Muscle of leg (tissue), 11 donors: ENCODE measurements around the gene NUP62. TPM values are rescaled to one million over a fixed set of nuclear protein-coding genes. Genes with fewer than 3 reads are reported as not detected.
"Not testable (repeated sequence)": the region's sequence is repeated elsewhere in the genome, so short reads cannot be mapped to it uniquely, and the experiment has no call there.

Source experiments
- DNase-seq: peaks from one replicate; pipeline ENCODE4 v3.0.0; 2013
- H3K27ac ChIP-seq: one replicate; pipeline ENCODE4 v1.5.1; 2013; ENCODE audit warnings: mild to moderate bottlenecking, low read length, control low read depth
- H3K27me3 ChIP-seq: one replicate; pipeline ENCODE4 v1.6.1; 2013; ENCODE audit warnings: low read length; ENCODE audit not compliant: control insufficient read depth, insufficient read depth
- H3K36me3 ChIP-seq: one replicate; pipeline ENCODE4 v1.6.1; 2013; ENCODE audit warnings: low read length; ENCODE audit not compliant: control insufficient read depth, insufficient read depth
- H3K4me1 ChIP-seq: one replicate; pipeline ENCODE4 v1.6.1; 2013; ENCODE audit warnings: low read length; ENCODE audit not compliant: control insufficient read depth, insufficient read depth
- H3K4me3 ChIP-seq: one replicate; pipeline ENCODE4 v1.5.1; 2013; ENCODE audit warnings: low read length, control low read depth
- H3K9me3 ChIP-seq: replicated peaks from 2 replicates; pipeline ENCODE4 v1.6.1; 2013; ENCODE audit warnings: low read depth, low read length; ENCODE audit not compliant: control insufficient read depth
- WGBS: methylation state at CpG from one replicate; pipeline ENCODE4 v1.1.5; 2013; ENCODE audit warnings: missing lambda C conversion rate; ENCODE audit not compliant: insufficient coverage; 5-methylcytosine and 5-hydroxymethylcytosine counted together
- polyA plus RNA-seq, 8 donors: library from polyadenylated mRNA; unstranded; fragments of 120-200 nt; gene quantifications; one replicate each; pipeline versions ENCODE4 v1.2.1 to v1.2.3, GENCODE V29; 2013; ENCODE audit warnings: inconsistent platforms in 1 of 8, low replicate concordance in 1 of 8; ENCODE audit not compliant: insufficient read length in 8 of 8, insufficient read depth in 1 of 8
- total RNA-seq: library from RNA; stranded (reverse); fragments of 120-200 nt; gene quantifications from one replicate; pipeline ENCODE4 v1.2.4, GENCODE V29; 2013

The NUP62 gene
- total and polyA plus RNA-seq, 9 donors = 37.6 to 61.9 (median 51.7) TPM

DNA sequence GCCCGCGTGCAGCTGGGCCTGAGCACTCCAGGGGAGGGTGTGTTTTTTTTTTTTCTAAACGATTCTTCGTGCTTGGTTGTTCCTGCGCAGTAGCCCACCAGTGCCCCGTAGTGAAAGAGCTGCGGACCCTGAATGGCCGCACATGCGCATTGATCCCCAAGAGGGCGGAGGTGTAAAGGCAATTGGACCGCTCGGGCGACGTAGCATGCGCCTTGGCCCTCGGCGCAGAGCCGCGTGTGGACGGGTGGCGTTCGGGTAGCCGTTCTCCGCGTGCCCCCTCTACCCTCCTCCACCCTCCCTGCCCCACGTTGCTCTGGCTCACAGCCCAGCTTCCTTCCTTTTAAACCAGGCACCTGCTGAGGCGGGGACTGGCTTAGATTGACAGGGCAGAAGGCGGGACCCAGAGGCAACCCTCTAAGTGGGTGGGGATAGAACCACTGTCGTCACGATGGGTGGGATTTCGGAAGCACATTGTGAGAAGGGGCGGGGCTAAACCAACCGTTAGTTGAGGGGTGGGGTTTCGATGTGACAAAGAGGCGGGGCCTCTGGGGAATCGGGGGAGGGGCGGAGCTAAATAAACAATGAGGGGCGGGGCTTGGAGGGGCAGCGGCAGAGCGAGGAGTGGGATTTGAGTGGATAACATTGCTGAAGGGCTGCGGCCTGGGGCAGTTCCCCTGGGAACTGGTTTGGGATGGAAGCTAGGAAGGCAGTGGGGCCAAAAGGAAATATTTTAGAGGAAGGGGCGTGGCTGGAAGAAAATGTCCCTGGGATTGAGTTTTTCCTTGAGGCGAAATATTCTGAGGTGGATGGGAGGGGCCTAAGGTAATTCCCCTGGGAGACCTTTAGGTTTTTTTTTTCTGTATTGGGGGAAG is 543 bp upstream of the NUP62 start:
- Histone ChIP-seq H3K4me1 (peaks cover 28% of the 10 kb centered on the region), H3K36me3 (peaks cover 38% of the 10 kb centered on the region), H3K27me3 (no peaks in the 10 kb centered on the region), H3K4me3 (peak overlapping the region; percentile 71), H3K27ac (peak overlapping the region; percentile 93), H3K9me3 (no peaks in the 10 kb centered on the region)
- peak; percentile 97 for DNase-seq
- 2% methylated on average over 28 of the region's 43 CpGs for WGBS

DNA sequence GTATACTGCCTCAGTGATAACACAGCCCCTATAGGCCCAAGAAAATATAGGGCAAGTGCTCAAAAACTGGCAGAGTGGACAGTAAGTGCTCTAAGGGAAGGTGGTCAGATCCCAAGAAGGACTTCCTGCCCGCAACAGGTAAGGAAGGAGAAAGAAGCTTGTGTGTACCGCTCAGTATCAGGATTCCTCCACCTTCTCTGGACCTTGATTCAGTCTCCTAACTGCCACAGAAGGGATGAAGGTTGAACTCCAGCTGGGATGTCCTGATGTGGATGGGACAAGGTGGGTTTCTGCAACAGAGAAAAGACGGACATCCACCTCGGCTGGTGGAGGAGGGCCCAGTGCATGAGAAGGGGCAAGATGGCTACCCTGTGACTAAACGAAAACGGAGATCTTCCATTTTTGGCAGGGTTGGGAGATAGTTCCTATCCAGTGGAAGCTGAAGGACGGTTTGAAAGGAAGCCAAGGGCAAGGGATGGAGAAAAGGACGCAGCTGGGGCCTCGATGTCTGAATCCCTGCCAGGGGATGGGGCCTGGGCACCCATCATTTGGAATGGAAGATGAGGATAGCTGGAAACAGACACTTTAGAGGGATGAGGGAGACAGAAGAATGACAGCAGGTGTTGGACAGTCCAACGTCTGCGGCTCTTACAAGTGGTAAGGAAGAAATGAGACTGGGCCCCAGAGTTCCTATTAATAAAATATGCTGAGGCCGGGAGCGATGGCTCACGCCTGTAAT is 1.6 kb downstream of the NUP62 start:
- Histone ChIP-seq H3K36me3 (peaks cover 52% of the 10 kb centered on the region), H3K9me3 (no peaks in the 10 kb centered on the region), H3K27ac (peak overlapping the region; percentile 93), H3K4me1 (peaks cover 45% of the 10 kb centered on the region), H3K4me3 (peak overlapping the region; percentile 10), H3K27me3 (no peaks in the 10 kb centered on the region)
- WGBS = 71% methylated on average over 9 of the region's 14 CpGs
- DNase-seq = peak; percentile 39

DNA sequence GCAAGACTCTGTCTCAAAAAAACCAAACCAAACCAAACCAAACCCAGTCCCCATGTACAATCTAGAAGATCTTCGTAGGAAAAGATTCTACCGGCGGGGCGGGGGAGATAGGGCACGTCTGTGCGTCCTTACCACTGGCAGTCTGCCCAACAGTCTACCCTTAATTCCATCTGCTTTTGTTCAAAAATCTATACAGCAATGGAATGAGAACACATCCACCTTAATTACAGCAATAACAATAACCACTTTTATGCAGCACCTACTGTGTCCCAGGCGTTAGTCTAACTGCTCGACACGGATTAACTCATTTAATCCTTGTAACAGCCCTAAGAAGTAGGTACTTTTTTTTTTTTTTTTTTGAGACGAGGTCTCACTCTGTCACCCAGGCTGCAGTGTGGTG is 2.8 kb downstream of the NUP62 start:
- no peak overlapping the region for H3K27ac ChIP-seq
- no peak for DNase-seq
- H3K9me3 ChIP-seq = no peaks in the 10 kb centered on the region
- no peaks in the 10 kb centered on the region for H3K27me3 ChIP-seq
- H3K4me1 ChIP-seq = peaks cover 54% of the 10 kb centered on the region
- peaks cover 61% of the 10 kb centered on the region for H3K36me3 ChIP-seq
- 92% methylated on average over 6 of the region's 10 CpGs for WGBS
- H3K4me3 ChIP-seq = no peak overlapping the region

DNA sequence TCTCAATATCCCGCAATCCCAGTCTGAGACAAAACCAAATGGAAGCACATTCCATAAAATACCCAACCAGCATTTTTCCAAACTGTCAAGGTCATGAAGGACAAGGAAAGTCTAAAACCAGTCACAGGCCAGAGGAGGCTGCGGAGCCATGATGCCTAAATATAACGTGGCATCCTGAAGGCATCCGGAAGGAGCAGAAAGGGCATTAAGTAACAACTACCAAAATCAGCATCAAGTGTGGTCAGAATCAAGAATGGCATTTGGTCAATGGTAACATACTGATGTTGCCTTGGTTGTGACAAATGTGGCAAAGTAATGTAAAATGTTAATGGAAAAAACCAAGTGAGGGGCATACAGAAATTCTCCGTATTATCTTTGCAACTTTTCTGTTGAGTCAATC is 3.8 kb downstream of the NUP62 start:
- Histone ChIP-seq H3K36me3 (peaks cover 62% of the 10 kb centered on the region), H3K27ac (no peak overlapping the region), H3K4me1 (peaks cover 54% of the 10 kb centered on the region), H3K9me3 (no peaks in the 10 kb centered on the region), H3K27me3 (no peaks in the 10 kb centered on the region), H3K4me3 (no peak overlapping the region)
- DNase-seq = no peak
- WGBS = 100% methylated on average over 1 of the region's 5 CpGs

DNA sequence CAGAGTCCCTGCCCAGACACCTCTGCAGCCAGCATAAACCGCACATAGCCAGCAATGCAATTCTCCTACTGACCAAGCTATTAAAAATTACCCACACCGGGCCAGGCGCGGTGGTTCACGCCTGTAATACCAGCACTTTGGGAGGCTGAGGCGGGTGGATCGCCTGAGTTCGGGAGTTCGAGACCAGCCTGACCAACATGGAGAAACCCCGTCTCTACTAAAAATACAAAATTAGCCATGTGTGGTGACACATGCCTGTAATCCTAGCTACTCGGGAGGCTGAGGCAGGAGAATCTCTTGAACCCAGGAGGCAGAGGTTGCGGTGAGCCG is 4.5 kb downstream of the NUP62 start:
- H3K27ac ChIP-seq, DNase-seq, H3K9me3 ChIP-seq, H3K4me3 ChIP-seq, H3K27me3 ChIP-seq: not testable (repeated sequence)
- WGBS = 100% methylated on average over 1 of the region's 13 CpGs
- Histone ChIP-seq H3K4me1 (peaks cover 49% of the 10 kb centered on the region), H3K36me3 (peaks cover 62% of the 10 kb centered on the region)

DNA sequence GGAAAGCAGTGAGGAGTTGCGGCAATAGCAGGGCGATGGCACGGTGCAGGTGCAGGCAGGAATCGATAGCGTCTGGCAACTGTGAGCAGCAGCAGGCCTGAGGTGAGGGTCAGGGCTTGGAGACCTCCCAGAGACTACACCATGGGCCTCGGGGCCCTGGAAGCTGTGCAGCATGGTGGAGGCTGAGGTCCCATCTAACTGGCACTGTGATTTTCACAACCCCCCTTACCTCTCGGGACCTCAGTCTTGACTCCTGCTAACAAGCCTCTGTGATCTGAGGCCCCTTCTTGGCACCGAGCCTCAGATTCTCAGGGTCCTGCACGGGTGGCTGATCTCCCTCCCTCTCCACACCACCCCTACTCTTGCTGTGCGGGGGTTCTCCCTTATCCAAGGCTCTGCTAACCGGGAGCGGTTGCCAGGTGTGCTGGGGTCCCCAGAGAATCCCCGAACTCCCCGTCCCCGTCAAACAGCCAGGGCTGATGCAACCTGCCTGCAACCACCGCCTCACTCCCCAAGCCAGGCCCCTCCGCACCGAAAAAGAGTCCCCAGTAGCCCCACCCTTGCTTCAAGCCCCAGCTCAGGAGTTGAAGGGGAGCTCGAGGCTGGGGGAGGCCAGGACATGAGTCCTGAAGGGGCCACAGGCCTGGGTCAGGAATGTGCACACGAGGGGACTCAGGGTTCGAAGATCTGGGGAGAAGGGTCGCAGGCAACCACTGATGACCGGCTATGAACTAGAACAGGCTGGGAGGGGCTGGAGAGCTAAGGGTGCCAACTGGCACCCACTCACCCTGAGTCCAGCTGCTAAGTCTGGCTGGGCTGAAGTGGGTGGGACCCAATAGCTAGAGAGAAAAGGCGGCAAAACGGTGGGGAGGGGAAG is 5.1 kb downstream of the NUP62 start:
- DNase-seq = peak; percentile 69
- WGBS = 50% methylated on average over 18 of the region's 25 CpGs
- no peak overlapping the region for H3K27ac ChIP-seq
- peaks cover 49% of the 10 kb centered on the region for H3K4me1 ChIP-seq
- H3K36me3 ChIP-seq = peaks cover 62% of the 10 kb centered on the region
- H3K27me3 ChIP-seq = no peaks in the 10 kb centered on the region
- no peak overlapping the region for H3K4me3 ChIP-seq
- H3K9me3 ChIP-seq = no peaks in the 10 kb centered on the region

DNA sequence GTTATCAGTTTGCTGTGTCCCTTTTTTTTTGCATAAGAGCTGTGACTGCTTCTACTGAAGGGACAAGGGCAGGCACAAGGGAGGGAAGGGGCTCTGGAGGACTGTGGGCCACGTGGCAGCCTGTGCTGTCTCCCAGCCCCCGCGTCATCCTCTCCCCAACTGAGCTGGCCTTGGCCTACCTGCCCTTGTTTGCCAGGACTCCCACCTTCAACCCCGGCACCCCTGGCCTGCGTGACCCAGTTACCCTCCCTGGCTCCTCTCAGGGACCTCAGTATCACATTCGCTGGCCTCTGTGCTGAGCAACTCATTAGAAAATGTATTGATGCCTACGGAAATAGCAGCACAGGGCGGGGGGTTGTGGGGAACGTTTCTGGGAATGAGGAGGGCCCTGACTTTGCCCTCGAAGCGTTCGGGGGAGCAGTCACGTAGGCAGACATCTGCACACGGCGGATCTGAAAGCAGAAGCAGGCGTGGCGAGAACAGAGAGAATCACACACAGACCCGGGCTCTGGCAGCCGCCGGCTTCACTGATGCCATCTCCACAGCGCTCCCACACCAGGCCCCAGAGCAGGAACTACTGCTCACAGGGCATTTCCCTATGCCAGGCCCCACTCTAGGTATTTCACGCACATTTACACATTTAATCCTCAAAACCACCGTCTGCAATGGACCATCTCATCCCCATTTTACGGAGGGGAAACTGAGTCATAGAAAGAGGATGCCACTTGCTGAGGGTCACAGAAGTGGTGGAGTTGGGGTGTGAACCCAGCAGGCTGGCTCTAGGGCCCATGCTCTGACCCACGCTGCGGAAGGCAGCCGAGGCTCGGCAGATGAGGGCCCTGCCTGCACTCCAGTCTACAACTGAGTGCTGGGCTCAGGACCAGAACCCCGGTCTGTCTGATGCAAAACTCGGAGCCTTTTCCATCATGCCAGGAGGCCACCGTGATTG is 6.0 kb downstream of the NUP62 start:
- peaks cover 45% of the 10 kb centered on the region for H3K4me1 ChIP-seq
- no peak overlapping the region for H3K27ac ChIP-seq
- 83% methylated on average over 28 of the region's 31 CpGs for WGBS

DNA sequence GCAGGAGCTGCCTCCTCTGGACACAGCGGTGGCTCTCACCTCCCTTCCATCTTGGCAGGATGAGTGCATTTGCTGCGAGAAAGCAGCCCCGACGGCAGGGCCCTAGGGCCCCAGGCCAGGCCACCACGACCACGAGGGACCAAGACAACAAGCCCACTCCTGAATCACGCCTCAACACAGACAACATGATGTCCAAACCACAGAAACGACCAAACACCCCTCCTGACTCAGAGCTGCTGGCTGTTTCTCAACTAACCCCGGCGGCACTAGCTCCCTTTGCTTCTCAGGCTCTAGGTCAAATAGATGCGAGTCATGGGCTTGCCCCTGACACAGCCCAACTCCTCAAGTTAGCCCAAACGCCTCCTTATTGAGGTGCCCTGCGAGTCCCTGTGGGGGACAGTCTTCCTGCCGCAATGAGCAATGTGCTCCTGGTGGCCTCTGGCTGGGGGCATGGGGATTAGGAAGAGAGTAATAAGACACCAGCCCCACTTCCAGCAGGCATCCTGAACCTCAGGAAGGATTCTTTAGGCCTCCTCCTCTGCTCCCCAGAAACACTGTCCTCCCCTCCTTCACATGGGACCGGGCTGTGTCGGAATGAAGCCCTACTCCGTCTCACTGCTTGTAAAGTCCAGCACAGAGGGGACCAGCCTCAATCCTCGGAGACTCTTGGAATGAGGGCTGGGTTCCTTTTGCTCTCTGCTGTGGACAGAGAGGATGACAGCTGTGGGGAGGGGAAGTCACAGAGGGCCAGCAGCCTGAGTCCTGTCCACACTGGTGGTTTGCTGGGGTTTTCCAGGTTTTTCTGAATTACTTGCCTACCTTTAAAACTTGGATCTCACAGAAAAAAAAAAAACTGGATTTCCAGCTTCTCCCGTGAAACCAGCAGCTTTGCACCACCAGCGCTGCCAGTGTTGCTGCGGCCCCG is 7.2 kb downstream of the NUP62 start:
- Histone ChIP-seq H3K27ac (no peak overlapping the region), H3K9me3 (no peaks in the 10 kb centered on the region), H3K36me3 (peaks cover 67% of the 10 kb centered on the region), H3K4me1 (peaks cover 37% of the 10 kb centered on the region), H3K27me3 (no peaks in the 10 kb centered on the region), H3K4me3 (no peak overlapping the region)
- WGBS = 61% methylated on average over 18 of the region's 22 CpGs
- no peak for DNase-seq

More for the DNA sequence above, 6.0 kb downstream of the NUP62 start:
- Histone ChIP-seq H3K4me3 (no peak overlapping the region), H3K36me3 (peaks cover 65% of the 10 kb centered on the region), H3K9me3 (no peaks in the 10 kb centered on the region), H3K27me3 (no peaks in the 10 kb centered on the region)
- DNase-seq = no peak
